ENCODE data around the gene FAM174A.

- TF ChIP-seq, protein P1, sequence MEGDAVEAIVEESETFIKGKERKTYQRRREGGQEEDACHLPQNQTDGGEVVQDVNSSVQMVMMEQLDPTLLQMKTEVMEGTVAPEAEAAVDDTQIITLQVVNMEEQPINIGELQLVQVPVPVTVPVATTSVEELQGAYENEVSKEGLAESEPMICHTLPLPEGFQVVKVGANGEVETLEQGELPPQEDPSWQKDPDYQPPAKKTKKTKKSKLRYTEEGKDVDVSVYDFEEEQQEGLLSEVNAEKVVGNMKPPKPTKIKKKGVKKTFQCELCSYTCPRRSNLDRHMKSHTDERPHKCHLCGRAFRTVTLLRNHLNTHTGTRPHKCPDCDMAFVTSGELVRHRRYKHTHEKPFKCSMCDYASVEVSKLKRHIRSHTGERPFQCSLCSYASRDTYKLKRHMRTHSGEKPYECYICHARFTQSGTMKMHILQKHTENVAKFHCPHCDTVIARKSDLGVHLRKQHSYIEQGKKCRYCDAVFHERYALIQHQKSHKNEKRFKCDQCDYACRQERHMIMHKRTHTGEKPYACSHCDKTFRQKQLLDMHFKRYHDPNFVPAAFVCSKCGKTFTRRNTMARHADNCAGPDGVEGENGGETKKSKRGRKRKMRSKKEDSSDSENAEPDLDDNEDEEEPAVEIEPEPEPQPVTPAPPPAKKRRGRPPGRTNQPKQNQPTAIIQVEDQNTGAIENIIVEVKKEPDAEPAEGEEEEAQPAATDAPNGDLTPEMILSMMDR (conservative IDR thresholded peaks at IDR 0.05 in 1 of 2, IDR thresholded peaks at IDR 0.05 in 1 of 2; ENCODE audit: extremely low read depth in 1 of 2, insufficient read depth in 1 of 2, low read depth in 1 of 2, low read length in 2 of 2): no peak
- TF ChIP-seq EZH2 (IDR thresholded peaks at IDR 0.05; ENCODE audit: borderline replicate concordance, low read length): no peak
These were observed 32.5 kb upstream of the FAM174A start for GRCh38 chr5:100502684-100503083.
